Measurements from ENCODE around the gene MACROD1.

DNA sequence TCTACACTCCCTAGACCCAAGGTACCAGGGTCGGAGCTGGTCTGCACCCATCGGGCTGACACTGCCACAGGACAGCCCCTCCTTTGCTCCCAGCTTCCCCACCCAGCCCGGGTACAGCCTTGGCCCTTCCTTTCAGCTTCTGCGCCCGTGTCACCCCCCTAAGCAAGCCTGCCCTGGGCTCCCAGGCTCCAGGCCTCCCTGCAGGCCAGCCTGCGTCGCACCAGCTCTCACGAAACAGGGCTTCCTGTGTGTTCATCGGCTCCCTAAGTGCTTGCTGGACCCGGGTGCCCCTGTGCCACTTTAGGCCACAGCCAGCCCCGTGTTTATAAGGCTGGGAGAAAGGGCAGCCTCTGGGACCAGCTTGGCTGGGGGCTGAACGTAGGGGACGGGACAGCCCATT, 109.1 kb downstream of the MACROD1 start:
- TF ChIP-seq CTCF (optimal IDR thresholded peaks at IDR 0.05 in 1 of 3, IDR thresholded peaks at IDR 0.05 in 1 of 3, conservative IDR thresholded peaks at IDR 0.05 in 1 of 3; ENCODE audit: extremely low read depth in 1 of 3, insufficient read depth in 2 of 3, low read length in 3 of 3) (no peak), EZH2 (IDR thresholded peaks at IDR 0.05; ENCODE audit: low read length) (no peak)

Measured in keratinocyte (primary cell).